ENCODE results near the gene OR2F1. TPM values are rescaled to one million over a fixed set of nuclear protein-coding genes. Genes with fewer than 3 reads are reported as not detected.

OR2F1 gene
- total RNA-seq, 2 donors from 2014 or later = not detected

DNA sequence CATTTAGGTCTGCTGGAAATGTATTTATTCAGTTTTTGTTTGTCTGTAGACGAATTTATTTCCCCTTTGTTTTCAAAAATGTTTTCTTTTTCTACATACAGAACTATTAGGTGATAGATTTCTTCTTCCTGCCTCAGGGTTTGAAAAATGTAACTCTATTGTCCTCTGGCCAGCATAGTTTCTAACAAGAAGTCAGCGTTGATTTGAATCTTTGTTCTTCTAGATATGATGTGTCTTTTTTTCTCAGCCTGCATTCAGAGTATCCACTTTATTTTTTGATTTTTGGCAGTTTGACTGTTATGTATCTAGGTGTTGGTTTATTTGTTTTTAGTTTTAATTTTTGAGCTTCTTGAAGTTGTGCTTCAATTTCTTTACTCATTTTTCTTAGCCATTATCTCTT, 7.5 kb upstream of the OR2F1 start:
- intact Hi-C loops (cut with DNase I) = no loop called here
- no peak for DNase-seq (ENCODE audit: low spot score)

DNA sequence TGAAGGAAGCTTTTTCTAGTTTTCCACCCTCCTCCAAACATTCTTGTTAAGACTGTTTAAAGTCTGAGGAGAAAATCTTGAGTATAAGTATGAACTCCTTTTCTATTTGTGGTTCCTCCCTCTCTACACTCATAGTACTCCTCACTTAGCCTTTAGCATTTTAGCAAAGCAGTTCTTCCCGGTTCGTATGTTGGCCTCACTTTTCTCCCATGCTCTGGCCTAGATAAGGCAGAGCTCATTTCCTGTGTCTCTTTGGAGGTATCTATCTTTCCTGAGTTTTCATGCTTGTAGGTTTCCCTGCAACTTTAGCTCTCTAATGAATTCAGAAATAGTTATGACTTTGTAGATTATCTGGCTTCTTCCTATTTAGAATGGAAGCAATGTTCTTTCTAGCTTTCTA, 5.9 kb upstream of the OR2F1 start:
- no peak for DNase-seq (ENCODE audit: low spot score)
- intact Hi-C loops (cut with DNase I) = no loop called here

DNA sequence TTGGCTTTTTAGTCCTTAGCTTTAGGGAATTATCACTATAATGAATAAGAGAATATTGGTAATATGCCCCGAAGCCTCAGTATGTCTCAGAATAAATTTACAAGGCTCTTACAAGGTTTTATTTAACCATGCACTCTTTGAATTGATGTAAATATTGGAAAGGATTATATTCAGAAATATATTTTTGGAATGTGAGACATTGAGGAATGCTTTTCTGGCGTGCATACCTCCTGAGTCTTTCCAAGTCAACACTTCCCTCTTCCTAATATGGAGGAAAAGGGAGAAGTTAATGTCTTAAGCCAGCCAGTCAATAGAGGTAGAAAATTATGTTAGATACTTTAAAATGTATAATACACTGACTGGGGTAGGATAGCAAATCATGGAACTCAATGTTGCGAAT, 1.2 kb upstream of the OR2F1 start:
- no peak for DNase-seq (ENCODE audit: low spot score)
- intact Hi-C loops (cut with DNase I) = no loop called here

DNA sequence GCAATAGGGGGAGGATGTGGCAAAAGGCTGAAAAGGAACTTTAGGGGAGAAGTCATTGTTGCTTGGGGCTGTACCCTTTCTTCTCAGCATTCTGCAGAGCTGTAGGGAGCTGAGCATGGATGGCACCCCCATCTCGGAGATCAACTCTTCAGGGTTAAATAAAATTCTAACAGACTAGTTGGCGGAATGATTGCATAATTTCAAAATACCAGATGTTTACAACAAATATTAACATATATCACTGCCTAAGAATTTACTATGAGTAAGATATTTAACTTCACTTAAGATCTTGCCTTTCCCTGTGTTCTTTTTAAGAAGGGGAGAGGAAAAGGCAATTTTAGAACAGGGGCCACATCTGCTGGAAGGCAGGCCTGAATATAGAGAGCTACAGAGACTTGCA, 509 bp upstream of the OR2F1 start:
- no peak for DNase-seq (ENCODE audit: low spot score)
- intact Hi-C loops (cut with DNase I) = no loop called here

DNA sequence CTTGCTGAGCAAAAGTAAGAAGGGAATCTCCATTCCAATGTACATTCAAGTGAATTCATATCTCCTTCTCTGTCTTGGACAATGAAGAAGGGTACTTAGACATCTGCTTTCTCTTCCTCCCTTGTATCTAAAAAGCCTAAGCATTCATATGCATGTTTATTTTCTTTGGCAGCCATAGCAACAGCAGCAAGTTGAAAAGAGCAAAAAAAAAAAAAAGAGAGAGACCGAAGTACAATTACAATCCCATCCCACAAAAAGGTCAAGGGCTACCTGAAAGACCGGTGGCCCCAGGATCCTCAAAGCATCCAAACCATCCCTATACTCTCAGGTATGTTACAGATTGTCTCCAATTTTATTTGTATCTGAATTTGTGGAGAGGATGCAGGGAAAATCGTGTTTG, 4.1 kb downstream of the OR2F1 start:
- intact Hi-C loops (cut with DNase I) = no loop called here
- no peak for DNase-seq (ENCODE audit: low spot score)

DNA sequence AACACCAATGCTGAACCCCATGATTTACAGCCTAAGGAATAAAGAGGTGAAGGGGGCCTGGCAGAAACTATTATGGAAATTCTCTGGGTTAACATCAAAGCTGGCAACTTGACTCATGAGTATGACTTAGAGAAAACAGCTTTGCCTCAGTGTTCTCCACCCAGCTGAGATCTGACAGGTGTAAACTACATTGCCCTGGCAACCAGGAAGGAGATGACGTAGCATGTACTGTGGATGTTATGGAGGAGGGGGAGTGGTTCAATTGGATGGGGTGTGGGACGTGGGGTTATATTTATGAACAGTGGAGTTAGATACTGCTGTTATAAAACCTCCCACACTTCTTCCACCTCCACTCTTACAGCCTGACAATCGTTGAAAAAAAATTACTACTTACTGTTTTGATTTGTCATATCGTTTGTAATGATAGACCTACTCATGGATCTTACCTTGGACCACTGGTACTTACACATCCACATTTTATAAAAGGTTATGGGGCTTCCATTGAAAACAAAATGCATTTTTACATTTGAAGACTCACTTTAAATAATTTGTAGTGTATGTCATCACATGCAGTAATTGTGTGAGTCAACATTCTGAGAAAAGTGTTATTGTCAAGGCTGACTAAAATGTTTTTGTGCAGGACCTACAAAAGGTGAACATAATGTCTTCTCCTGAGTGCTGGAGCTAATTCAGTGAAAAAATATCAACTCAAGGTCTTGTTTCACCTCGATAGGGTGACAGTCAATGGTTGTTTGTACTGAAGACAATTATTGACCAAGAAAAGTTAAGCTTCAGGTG, 6.4 kb downstream of the OR2F1 start:
- no peak for DNase-seq (ENCODE audit: low spot score)
- intact Hi-C loops (cut with DNase I) = no loop called here

DNA sequence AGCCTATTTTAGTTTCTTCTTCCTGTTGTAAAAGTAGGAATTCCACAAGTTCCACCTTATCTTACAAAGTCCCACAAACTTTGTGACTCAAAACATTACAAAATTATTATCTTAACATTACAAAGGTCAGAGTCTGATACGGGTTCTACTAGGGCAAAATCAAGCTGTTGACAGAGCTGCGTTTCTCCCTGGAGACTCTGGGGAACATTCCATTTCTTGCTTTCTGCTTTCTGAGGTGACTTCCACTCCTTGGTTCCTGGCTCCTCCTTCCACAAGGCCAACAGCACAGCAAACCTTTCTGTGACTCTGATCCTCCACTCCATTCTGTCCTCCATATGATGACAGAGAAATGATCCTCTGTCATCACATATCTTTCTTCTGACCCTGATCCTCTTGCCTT, 10.6 kb downstream of the OR2F1 start:
- intact Hi-C loops (cut with DNase I) = no loop called here
- no peak for DNase-seq (ENCODE audit: low spot score)

DNA sequence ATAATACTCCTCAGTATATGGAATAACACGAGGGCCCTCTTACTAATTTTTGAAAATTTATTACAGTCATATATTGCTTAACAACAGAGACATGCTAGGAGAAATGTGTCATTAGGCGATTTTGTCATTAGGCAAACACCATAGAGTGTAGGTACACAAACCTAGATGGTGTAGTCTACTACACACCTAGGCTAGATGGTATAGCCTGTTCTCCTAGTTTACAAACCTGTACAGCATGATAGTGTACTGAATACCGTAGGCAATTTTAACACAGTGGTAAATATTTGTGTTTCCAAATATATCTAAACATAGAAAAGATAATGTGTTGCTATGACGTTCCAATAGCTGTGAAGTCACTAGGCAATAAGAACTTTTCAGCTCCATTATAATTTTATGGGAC, 12.8 kb downstream of the OR2F1 start:
- no peak for DNase-seq (ENCODE audit: low spot score)
- intact Hi-C loops (cut with DNase I) = no loop called here

DNA sequence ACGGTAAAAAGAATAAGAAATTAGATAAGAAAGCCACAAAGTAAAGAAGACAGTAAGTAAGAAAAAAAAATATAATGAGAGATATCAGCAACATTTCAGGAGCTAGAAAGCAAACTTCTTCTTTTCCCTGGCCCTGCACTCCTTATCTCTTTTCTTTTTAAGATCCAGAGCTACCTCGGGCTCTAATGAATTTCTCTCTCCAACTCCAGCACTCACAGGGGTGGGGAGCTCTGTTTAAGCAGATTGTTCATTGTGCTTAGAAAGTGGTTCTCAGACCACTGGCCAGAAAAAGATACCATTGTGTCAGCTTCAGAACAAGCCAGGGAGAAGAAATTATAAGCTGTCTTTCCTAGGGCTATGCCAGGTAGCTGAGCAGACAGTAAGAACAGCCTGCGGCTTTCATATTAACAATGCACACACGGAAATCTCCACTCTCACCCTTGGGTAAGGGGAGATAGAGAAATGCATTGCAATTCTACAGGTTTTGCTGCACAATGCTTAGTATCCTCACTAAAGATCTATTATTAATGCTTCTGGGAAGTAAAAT, 19.3 kb downstream of the OR2F1 start:
- DNase-seq (ENCODE audit: low spot score) = no peak
- intact Hi-C loops (cut with DNase I) = no loop called here

DNA sequence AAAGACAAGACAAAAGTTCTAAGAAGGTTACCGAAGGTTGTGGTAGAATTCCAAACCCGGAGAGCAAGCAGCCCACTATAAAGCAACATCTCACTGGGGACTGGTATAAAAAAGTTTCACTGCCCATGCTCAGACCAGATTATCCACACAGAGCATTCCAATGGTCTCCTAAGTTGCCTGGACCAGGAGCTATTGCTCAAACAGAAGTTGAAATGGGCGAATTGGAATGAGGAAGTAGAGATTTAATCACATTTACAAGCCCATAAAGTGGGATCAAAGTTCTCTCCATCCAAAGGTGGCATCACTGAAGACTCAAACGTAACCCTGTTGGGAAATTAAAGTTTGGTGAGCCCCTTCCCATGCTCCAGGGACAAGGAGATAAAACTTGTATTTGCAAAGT, 19.8 kb downstream of the OR2F1 start:
- DNase-seq (ENCODE audit: low spot score) = no peak
- intact Hi-C loops (cut with DNase I) = no loop called here

DNA sequence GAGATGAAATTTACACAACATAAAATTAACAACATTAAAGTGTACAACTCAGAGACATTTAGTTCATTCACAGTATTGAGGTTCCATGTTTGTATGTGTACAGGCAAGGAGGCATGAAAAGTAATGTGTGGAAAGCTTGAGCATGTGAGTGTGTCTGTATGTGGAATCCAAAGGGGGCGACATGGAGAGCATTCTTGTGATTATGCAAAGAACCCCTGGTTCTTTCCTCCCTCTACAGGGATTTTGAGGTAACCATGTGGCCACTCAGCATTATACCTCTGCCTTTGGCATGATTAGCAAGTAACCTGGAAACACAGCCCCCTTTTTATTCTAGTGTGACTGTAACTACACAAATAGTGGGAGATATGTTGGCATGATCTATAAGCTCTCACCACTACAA, 21.0 kb downstream of the OR2F1 start:
- intact Hi-C loops (cut with DNase I) = no loop called here

DNA sequence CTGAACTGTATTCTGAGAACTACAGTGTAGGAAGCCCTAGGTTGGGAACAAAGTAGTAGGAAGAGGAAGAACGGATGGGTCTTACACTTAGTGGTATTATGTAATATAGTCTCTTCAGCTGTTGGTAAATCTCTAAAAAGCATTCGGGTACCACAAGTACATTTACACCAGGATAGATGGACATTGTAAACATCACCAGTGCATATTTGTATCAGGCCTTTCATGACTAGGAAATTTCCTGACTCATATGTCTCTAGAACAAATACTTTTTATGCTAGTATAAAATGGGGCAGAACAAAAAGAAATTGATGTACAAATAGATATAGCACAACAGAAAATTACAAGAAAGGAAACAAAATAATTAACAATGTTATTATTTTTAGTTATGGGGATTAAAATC, 23.9 kb downstream of the OR2F1 start:
- no peak for DNase-seq (ENCODE audit: low spot score)
- intact Hi-C loops (cut with DNase I) = no loop called here

More for the DNA sequence above, 21.0 kb downstream of the OR2F1 start:
- DNase-seq (ENCODE audit: low spot score) = no peak

DNA sequence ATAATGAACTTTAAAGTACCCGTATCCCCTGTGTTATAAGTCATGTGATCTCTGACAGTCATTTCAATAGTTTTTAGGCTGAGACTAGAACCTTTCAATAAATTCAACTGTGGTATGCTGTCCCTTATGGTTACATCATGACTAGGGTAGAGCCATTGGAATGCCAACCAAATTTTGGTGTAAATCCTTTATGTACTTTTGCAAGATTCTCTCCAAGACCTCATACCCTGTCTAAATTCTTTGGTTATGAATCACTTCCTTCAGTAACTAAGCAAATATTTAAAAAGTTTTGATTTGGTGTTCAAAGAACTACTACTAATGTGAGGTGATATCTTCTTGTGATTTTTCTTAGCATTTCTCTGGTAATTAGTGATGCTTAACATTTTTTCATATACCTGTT, 24.7 kb downstream of the OR2F1 start:
- DNase-seq (ENCODE audit: low spot score) = no peak
- intact Hi-C loops (cut with DNase I) = no loop called here

DNA sequence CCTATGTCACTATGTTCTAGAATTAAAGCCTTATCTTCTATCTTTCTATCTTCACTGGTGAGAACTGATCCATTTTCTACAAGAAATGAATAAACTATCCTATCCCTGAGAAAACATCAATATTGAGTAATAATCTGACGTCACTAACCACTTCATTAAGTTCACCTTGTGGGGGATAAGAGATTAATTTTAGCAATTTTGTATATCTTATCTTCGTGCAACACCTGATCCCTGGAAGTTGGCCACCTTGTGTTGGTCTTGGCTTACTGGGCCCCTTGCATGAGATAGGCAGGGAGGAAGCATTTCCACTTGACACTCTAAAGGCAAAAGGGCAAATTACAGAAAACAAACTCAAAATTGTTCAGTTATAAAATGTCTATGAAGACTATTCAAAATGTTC, 25.4 kb downstream of the OR2F1 start:
- intact Hi-C loops (cut with DNase I) = no loop called here
- no peak for DNase-seq (ENCODE audit: low spot score)

DNA sequence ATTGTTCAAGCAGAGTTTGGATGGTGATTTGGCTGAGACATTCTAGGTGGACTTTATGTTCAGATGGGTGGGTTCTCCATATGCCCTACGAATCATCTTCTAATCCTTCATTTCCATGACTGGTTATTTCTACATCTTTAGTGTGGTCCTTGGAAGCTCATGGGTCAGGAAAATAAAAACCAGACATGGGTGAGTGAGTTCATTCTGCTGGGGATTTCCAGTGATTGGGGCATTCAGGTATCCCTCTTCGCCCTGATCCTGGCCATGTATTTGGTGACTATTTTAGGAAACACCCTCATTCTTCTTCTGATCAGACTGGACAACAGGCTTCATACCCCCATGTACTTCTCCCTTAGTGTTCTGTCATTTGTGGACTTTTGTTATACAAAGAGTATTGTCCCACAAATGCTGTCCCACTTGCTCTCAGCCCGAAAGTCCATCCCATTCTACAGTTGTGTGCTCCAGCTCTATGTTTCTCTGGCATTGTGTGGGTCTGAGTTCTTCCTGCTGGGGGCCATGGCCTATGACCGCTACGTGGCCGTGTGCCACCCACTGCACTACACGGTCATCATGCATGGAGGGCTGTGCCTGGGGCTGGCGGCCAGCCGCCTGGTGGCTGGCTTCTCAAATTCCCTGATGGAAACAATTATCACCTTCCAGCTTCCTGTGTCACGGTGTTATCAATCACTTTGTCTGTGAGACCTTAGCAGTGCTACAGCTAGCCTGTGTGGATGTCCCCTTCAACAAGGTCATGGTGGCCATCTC, 26.3 kb downstream of the OR2F1 start:
- DNase-seq (ENCODE audit: low spot score) = no peak
- intact Hi-C loops (cut with DNase I) = no loop called here

DNA sequence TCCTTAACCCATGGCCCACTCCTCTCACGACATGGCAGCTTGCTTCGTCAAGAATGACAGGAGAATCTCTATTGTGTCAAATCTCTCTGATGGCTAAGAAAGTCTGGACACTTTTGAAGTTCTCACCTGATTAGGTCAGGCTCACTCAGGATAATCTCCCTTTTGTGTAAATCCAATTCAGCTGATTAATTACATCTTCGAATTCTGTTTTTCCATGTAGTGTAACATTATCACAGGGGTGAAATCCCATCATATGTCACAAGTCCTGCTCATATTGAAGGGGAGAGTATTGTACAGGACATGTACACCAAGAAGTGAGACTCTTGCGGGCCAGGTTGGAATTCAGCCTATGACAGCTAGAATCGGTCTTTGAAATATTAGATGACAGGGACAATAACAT, 29.3 kb downstream of the OR2F1 start:
- no peak for DNase-seq (ENCODE audit: low spot score)
- intact Hi-C loops (cut with DNase I) = no loop called here

DNA sequence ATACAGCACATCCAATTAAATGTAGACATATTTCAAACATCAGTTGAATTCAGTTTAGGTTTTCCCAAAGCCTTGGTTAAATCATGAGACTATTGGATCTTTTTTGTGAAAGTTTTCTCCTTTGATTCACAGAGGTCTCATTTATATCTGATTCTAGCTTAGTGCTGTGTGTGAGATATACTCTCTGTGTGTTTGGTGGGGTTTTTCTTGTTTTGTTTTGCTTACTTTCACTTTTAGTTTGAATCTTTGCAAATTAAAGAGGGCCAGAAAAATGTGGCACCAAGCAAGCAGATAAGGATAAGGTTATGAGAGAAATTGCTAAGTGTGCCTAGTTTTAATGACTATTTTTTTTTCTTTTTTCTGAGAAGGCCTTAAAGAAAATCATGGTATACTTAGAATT, 32.9 kb downstream of the OR2F1 start:
- no peak for DNase-seq (ENCODE audit: low spot score)
- intact Hi-C loops (cut with DNase I) = no loop called here

DNA sequence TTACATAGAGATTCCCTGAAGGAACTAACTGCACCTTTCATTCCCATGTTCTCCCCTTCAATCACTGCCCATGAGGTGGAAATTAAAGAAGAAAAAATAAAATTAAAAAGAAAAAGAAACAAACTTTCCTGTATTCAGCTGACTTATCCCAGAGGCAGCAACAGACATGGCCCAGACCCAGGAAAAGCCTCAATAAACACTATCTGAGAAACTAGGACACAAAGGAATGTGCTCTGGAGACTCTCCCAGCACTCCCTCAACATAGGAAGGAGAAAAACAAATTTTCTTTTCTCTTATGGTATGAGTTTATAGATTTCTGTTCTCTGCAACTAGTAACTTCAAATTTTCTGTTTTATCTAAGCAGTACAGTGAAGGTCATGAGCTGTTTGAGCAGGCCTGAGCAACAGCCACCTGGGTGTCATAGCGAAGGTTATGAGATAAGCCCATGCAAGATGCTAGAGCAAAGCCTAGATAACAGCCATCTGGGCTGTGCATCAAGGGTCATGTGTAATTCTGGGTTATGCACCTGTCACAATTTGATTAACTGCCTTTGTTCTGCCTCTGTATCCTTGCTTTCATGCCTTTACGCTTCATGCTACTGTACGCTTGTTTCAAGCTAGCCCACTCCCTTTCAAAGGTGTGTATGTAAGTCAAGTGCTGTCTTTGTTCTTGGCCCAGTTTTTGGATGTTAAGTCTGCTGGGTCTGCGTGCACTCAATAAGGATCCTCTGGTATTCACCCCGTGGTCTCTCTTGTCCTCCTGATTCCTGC, 34.5 kb downstream of the OR2F1 start:
- intact Hi-C loops (cut with DNase I) = no loop called here
- DNase-seq (ENCODE audit: low spot score) = no peak

DNA sequence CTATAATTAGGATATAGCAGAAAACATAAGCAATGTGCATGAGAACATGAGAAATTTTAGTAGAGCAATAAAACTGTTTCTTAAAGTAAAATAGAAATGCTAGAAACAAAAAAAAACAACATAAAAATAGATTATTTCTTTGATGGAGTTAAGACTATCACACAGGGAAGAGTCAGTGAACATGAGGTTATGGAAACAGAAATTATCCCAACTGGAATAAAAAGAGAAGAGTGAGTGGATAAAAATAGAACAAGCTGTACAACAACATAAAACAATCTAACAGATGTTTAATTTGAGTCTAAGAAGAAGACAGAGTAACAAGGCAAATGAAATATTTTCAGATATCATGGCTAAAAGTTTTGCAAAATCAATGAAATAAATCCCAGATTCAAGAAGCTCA, 38.0 kb downstream of the OR2F1 start:
- DNase-seq (ENCODE audit: low spot score) = no peak
- intact Hi-C loops (cut with DNase I) = no loop called here

DNA sequence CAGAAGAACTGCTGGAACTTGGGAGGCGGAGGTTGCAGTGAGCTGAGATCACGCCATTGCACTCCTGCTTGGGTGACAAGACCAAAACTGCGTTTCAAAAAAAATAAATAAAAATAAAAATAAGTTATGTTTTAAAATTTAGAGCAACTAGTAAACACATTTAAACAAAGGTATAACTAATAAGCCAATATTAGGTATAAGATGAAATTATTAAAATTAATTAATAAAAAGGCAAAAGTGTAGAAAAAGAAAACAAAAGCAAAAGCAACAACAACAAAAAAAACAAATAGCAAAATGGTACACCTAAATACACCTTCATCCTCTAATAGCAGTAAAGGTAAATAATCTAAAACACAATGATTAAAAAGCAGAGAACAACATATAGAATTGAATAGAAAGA, 39.3 kb downstream of the OR2F1 start:
- DNase-seq (ENCODE audit: low spot score) = no peak
- intact Hi-C loops (cut with DNase I) = no loop called here
